ENCODE results near the gene LIMK1.

DNA sequence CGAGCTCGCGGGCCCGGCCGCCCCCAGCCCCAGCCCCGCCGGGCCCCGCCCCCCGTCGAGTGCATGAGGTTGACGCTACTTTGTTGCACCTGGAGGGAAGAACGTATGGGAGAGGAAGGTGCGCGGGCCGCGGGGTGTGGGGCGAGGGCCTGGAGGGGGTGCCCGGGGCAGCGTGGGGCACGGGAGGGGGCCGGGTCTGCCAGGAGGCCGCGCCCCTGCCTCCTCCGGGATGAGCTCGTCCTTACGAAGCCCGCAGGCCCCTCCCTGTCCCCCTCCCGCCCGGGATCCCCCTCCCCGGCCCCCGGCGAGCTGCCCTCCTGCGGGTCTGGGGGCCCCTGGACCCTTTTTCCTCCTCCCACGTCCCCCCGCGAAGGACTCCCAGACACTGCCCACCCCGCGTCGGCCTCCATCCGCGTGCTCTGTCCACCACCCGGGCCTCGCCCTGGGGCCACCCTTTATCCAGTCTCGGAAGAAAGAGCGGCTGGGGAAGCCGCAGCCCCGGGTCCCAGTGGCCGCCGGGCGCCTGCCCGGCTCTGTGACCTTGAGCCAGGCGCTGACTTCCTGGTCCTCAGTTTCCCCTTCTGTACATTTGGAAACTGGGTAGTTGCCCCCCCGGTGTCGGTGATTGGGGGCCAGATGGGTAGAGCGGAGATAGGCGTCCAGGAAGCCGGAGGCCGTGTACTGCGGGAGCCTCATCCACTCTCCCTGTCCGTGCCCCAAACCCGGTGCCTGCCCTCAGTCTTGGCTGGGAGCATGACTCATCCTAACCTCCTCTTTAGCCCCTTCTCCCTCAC, 521 bp downstream of the LIMK1 start:
- TF ChIP-seq RAD21 (IDR thresholded peaks at IDR 0.05; ENCODE audit: low read length) (no peak), FOS (IDR thresholded peaks at IDR 0.05; ENCODE audit: low read depth, low read length) (peak; percentile 80), POLR2A (IDR thresholded peaks at IDR 0.05; ENCODE audit: low read depth, low read length) (peak; percentile 81)
- TF ChIP-seq, protein P1, sequence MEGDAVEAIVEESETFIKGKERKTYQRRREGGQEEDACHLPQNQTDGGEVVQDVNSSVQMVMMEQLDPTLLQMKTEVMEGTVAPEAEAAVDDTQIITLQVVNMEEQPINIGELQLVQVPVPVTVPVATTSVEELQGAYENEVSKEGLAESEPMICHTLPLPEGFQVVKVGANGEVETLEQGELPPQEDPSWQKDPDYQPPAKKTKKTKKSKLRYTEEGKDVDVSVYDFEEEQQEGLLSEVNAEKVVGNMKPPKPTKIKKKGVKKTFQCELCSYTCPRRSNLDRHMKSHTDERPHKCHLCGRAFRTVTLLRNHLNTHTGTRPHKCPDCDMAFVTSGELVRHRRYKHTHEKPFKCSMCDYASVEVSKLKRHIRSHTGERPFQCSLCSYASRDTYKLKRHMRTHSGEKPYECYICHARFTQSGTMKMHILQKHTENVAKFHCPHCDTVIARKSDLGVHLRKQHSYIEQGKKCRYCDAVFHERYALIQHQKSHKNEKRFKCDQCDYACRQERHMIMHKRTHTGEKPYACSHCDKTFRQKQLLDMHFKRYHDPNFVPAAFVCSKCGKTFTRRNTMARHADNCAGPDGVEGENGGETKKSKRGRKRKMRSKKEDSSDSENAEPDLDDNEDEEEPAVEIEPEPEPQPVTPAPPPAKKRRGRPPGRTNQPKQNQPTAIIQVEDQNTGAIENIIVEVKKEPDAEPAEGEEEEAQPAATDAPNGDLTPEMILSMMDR (conservative IDR thresholded peaks at IDR 0.05; ENCODE audit: low read depth, low read length) = no peak

Measured in IMR-90 (cell line).